ENCODE data around the gene CNOT9. TPM values are rescaled to one million over a fixed set of nuclear protein-coding genes. Genes with fewer than 3 reads are reported as not detected.
A peak's percentile ranks its signal among the peaks of the same experiment; 100 is the strongest.

Gene CNOT9
- total RNA-seq, 2 experiments from 2014 or later = 71.0 to 80.9 TPM

GRCh38 chr2:218585541-218585940, 16.9 kb downstream of the CNOT9 start:
- Mint-ChIP-seq H3K27ac (no peak overlapping the region), H3K4me1 (peaks cover 18% of the 10 kb centered on the region), H3K36me3 (ENCODE audit: low read depth) (peaks cover 59% of the 10 kb centered on the region), H3K27me3 (no peaks in the 10 kb centered on the region), H3K9me3 (no peaks in the 10 kb centered on the region), H3K4me3 (no peak overlapping the region)
- ChIA-PET POLR2A (no interaction called here), CTCF (no interaction called here)
- DNase-seq = no peak

GRCh38 chr2:218605432-218605831, 36.8 kb downstream of the CNOT9 start:
- no peak overlapping the region for H3K4me3 Mint-ChIP-seq
- no peak overlapping the region for H3K27ac Mint-ChIP-seq
- H3K27me3 Mint-ChIP-seq = peaks cover 17% of the 10 kb centered on the region
- no peaks in the 10 kb centered on the region for H3K4me1 Mint-ChIP-seq
- ChIA-PET POLR2A (no interaction called here), CTCF (no interaction called here)
- no peaks in the 10 kb centered on the region for H3K9me3 Mint-ChIP-seq
- no peaks in the 10 kb centered on the region for H3K36me3 Mint-ChIP-seq (ENCODE audit: low read depth)
- DNase-seq = no peak

GRCh38 chr2:218607436-218608115, 38.9 kb downstream of the CNOT9 start, which contains the start of gene PLCD4:
PLCD4 (plus strand) TSS chr2:218607899; CDS start chr2:218615740, 7,841 bp downstream.
- no peak within 1 kb of the TSS for H3K4me3 Mint-ChIP-seq
- H3K36me3 Mint-ChIP-seq (ENCODE audit: low read depth) = no peaks in the 10 kb centered on the region
- no peaks in the 10 kb centered on the region for H3K9me3 Mint-ChIP-seq
- ChIA-PET CTCF (interaction anchor here (0.5 to 1.3 kb wide), 5 partner anchors 8 to 604 kb away, joined by 3 to 6 read pairs (median 4); no protein-coding TSS in a partner anchor), POLR2A (no interaction called here)
- no peak within 1 kb of the TSS for H3K27ac Mint-ChIP-seq
- no peak for DNase-seq
- H3K4me1 Mint-ChIP-seq = no peaks in the 10 kb centered on the region
- H3K27me3 Mint-ChIP-seq = peaks cover 20% of the 10 kb centered on the region

GRCh38 chr2:218615868-218616315, 47.3 kb downstream of the CNOT9 start:
- DNase-seq = no peak
- Mint-ChIP-seq H3K4me1 (no peaks in the 10 kb centered on the region), H3K4me3 (no peak overlapping the region), H3K9me3 (no peaks in the 10 kb centered on the region), H3K27me3 (peaks cover 4% of the 10 kb centered on the region), H3K36me3 (ENCODE audit: low read depth) (no peaks in the 10 kb centered on the region), H3K27ac (no peak overlapping the region)
- ChIA-PET POLR2A (no interaction called here), CTCF (interaction anchor here (0.5 to 1.3 kb wide), 4 partner anchors 9 to 72 kb away, joined by 3 read pairs; no protein-coding TSS in a partner anchor)

- H3K27me3 Mint-ChIP-seq = no peaks in the 10 kb centered on the region
- H3K36me3 Mint-ChIP-seq (ENCODE audit: low read depth) = no peaks in the 10 kb centered on the region
- no peaks in the 10 kb centered on the region for H3K9me3 Mint-ChIP-seq
- ChIA-PET CTCF (interaction anchor here (0.6 kb wide), 1 partner anchor 104 kb away, joined by 6 read pairs; no protein-coding TSS in a partner anchor), POLR2A (no interaction called here)
- H3K4me3 Mint-ChIP-seq = no peak overlapping the region
- DNase-seq = no peak
- H3K27ac Mint-ChIP-seq = peak overlapping the region; percentile 10
- no peaks in the 10 kb centered on the region for H3K4me1 Mint-ChIP-seq
Observed at GRCh38 chr2:218618102-218618860, 49.6 kb downstream of the CNOT9 start.

GRCh38 chr2:218621007-218621406, 52.4 kb downstream of the CNOT9 start:
- DNase-seq = no peak
- Mint-ChIP-seq H3K9me3 (no peaks in the 10 kb centered on the region), H3K4me1 (no peaks in the 10 kb centered on the region), H3K4me3 (no peak overlapping the region), H3K36me3 (ENCODE audit: low read depth) (no peaks in the 10 kb centered on the region), H3K27me3 (no peaks in the 10 kb centered on the region), H3K27ac (no peak overlapping the region)
- CTCF ChIA-PET = interaction anchor here (1.3 kb wide), 1 partner anchor 10 kb away, joined by 3 read pairs; no protein-coding TSS in a partner anchor
- POLR2A ChIA-PET = no interaction called here

- Mint-ChIP-seq H3K4me3 (no peak overlapping the region), H3K9me3 (no peaks in the 10 kb centered on the region), H3K27me3 (no peaks in the 10 kb centered on the region), H3K4me1 (no peaks in the 10 kb centered on the region), H3K27ac (no peak overlapping the region), H3K36me3 (ENCODE audit: low read depth) (no peaks in the 10 kb centered on the region)
- no peak for DNase-seq
- ChIA-PET POLR2A (no interaction called here), CTCF (no interaction called here)
Observed at GRCh38 chr2:218622606-218623365, 54.1 kb downstream of the CNOT9 start.

- H3K27ac Mint-ChIP-seq = no peak overlapping the region
- ChIA-PET POLR2A (no interaction called here), CTCF (no interaction called here)
- no peak for DNase-seq
- no peak overlapping the region for H3K4me3 Mint-ChIP-seq
- no peaks in the 10 kb centered on the region for H3K4me1 Mint-ChIP-seq
- no peaks in the 10 kb centered on the region for H3K27me3 Mint-ChIP-seq
- no peaks in the 10 kb centered on the region for H3K9me3 Mint-ChIP-seq
- H3K36me3 Mint-ChIP-seq (ENCODE audit: low read depth) = no peaks in the 10 kb centered on the region
Observed at GRCh38 chr2:218623366-218623705, 54.7 kb downstream of the CNOT9 start.

- Mint-ChIP-seq H3K36me3 (ENCODE audit: low read depth) (no peaks in the 10 kb centered on the region), H3K9me3 (no peaks in the 10 kb centered on the region), H3K27ac (no peak overlapping the region), H3K27me3 (no peaks in the 10 kb centered on the region), H3K4me3 (no peak overlapping the region), H3K4me1 (no peaks in the 10 kb centered on the region)
- CTCF ChIA-PET = interaction anchor here (0.6 kb wide), 2 partner anchors 319 to 381 kb away, joined by 3 read pairs; no protein-coding TSS in a partner anchor
- no peak for DNase-seq
- POLR2A ChIA-PET = no interaction called here
Observed at GRCh38 chr2:218626369-218626768, 57.7 kb downstream of the CNOT9 start.

GRCh38 chr2:218627939-218628338, 59.3 kb downstream of the CNOT9 start:
- CTCF ChIA-PET = interaction anchor here (0.6 to 1.3 kb wide), 4 partner anchors 15 to 418 kb away, joined by 3 to 5 read pairs (median 4); no protein-coding TSS in a partner anchor
- H3K27ac Mint-ChIP-seq = no peak overlapping the region
- POLR2A ChIA-PET = no interaction called here
- H3K4me1 Mint-ChIP-seq = no peaks in the 10 kb centered on the region
- no peaks in the 10 kb centered on the region for H3K36me3 Mint-ChIP-seq (ENCODE audit: low read depth)
- H3K9me3 Mint-ChIP-seq = no peaks in the 10 kb centered on the region
- DNase-seq = no peak
- H3K27me3 Mint-ChIP-seq = no peaks in the 10 kb centered on the region
- no peak overlapping the region for H3K4me3 Mint-ChIP-seq

GRCh38 chr2:218631837-218632236, 63.2 kb downstream of the CNOT9 start:
- no peaks in the 10 kb centered on the region for H3K27me3 Mint-ChIP-seq
- ChIA-PET CTCF (interaction anchor here (1.0 kb wide), 1 partner anchor 21 kb away, joined by 4 read pairs; no protein-coding TSS in a partner anchor), POLR2A (interaction anchor here (0.6 kb wide), 1 partner anchor 8 kb away, joined by 6 read pairs; no protein-coding TSS in a partner anchor)
- H3K36me3 Mint-ChIP-seq (ENCODE audit: low read depth) = peaks cover 8% of the 10 kb centered on the region
- no peaks in the 10 kb centered on the region for H3K4me1 Mint-ChIP-seq
- no peak for DNase-seq
- no peaks in the 10 kb centered on the region for H3K9me3 Mint-ChIP-seq
- no peak overlapping the region for H3K4me3 Mint-ChIP-seq
- no peak overlapping the region for H3K27ac Mint-ChIP-seq

GRCh38 chr2:218635719-218636118, 67.1 kb downstream of the CNOT9 start:
- Mint-ChIP-seq H3K9me3 (no peaks in the 10 kb centered on the region), H3K27me3 (no peaks in the 10 kb centered on the region), H3K36me3 (ENCODE audit: low read depth) (peaks cover 30% of the 10 kb centered on the region), H3K4me1 (no peaks in the 10 kb centered on the region), H3K27ac (no peak overlapping the region), H3K4me3 (no peak overlapping the region)
- ChIA-PET CTCF (interaction anchor here (0.9 to 1.2 kb wide), 2 partner anchors 11 to 19 kb away, joined by 3 read pairs; no protein-coding TSS in a partner anchor), POLR2A (no interaction called here)
- no peak for DNase-seq

GRCh38 chr2:218638372-218638771, 69.7 kb downstream of the CNOT9 start:
- Mint-ChIP-seq H3K27ac (no peak overlapping the region), H3K4me1 (no peaks in the 10 kb centered on the region), H3K36me3 (ENCODE audit: low read depth) (peaks cover 39% of the 10 kb centered on the region), H3K9me3 (no peaks in the 10 kb centered on the region), H3K4me3 (no peak overlapping the region), H3K27me3 (no peaks in the 10 kb centered on the region)
- DNase-seq = no peak
- POLR2A ChIA-PET = no interaction called here
- CTCF ChIA-PET = no interaction called here
